Mesendoderm (in vitro differentiated cells): ENCODE results near the gene LDHB. TPM values are rescaled to one million over a fixed set of nuclear protein-coding genes. Genes with fewer than 3 reads are reported as not detected.

Source experiments
- DNase-seq: peaks from one replicate; pipeline ENCODE4 v3.0.0; 2013
- H2AK5ac ChIP-seq: 2 replicates; pipeline ENCODE4 v1.6.1; 2013; ENCODE audit warnings: low read length, inconsistent platforms
- H2BK120ac ChIP-seq: 2 replicates; pipeline ENCODE4 v1.6.1; 2013; ENCODE audit warnings: low read depth, mild to moderate bottlenecking, low read length, moderate library complexity, mixed read lengths
- H2BK15ac ChIP-seq: replicated peaks from 2 replicates; pipeline ENCODE4 v1.6.1; 2013; ENCODE audit warnings: low read depth, mild to moderate bottlenecking, moderate library complexity
- H2BK5ac ChIP-seq: 2 replicates; pipeline ENCODE4 v1.6.1; 2013; ENCODE audit warnings: low read length, inconsistent platforms
- H3K18ac ChIP-seq: 2 replicates; pipeline ENCODE4 v1.6.1; 2013; ENCODE audit warnings: mild to moderate bottlenecking, low read length, mixed read lengths
- H3K23ac ChIP-seq: one replicate; pipeline ENCODE4 v1.6.1; 2013; ENCODE audit warnings: low read length
- H3K27ac ChIP-seq: 2 replicates; pipeline ENCODE4 v1.5.1; 2013; ENCODE audit warnings: low read depth, mild to moderate bottlenecking, inconsistent platforms, low read length, moderate library complexity
- H3K27me3 ChIP-seq: 2 replicates; pipeline ENCODE4 v1.6.1; 2013; ENCODE audit warnings: low read length, control low read depth, mild to moderate bottlenecking, inconsistent platforms; ENCODE audit not compliant: insufficient read depth, poor library complexity
- H3K36me3 ChIP-seq: 2 replicates; pipeline ENCODE4 v1.6.1; 2013; ENCODE audit warnings: low read length, inconsistent platforms; ENCODE audit not compliant: control insufficient read depth, insufficient read depth
- H3K4ac ChIP-seq: one replicate; pipeline ENCODE4 v1.6.1; 2013; ENCODE audit warnings: low read depth, mild to moderate bottlenecking, low read length, moderate library complexity
- H3K4me1 ChIP-seq: 2 replicates; pipeline ENCODE4 v1.6.1; 2013; ENCODE audit warnings: low read depth, low read length, inconsistent platforms; ENCODE audit not compliant: control insufficient read depth
- H3K4me2 ChIP-seq: 2 replicates; pipeline ENCODE4 v1.6.1; 2013; ENCODE audit warnings: low read length
- H3K4me3 ChIP-seq: 2 replicates; pipeline ENCODE4 v1.5.1; 2013; ENCODE audit warnings: mild to moderate bottlenecking, low read length
- H3K56ac ChIP-seq: one replicate; pipeline ENCODE4 v1.6.1; 2013; ENCODE audit warnings: low read length
- H3K79me1 ChIP-seq: 2 replicates; pipeline ENCODE4 v1.6.1; 2013; ENCODE audit warnings: low read length, inconsistent platforms
- H3K79me2 ChIP-seq: 2 replicates; pipeline ENCODE4 v1.6.1; 2013; ENCODE audit warnings: mild to moderate bottlenecking, low read length; ENCODE audit not compliant: control insufficient read depth, insufficient read depth
- H3K9ac ChIP-seq: 2 replicates; pipeline ENCODE4 v1.6.1; 2013; ENCODE audit warnings: low read length, inconsistent platforms
- H4K5ac ChIP-seq: one replicate; pipeline ENCODE4 v1.6.1; 2013; ENCODE audit warnings: low read length
- H4K8ac ChIP-seq: one replicate; pipeline ENCODE4 v1.6.1; 2013; ENCODE audit warnings: low read depth, mild to moderate bottlenecking, control low read depth, low read length, moderate library complexity
- WGBS: extraction: QIAGEN DNeasy Blood & Tissue Kit; methylation state at CpG from one replicate; pipeline ENCODE4 v1.1.7; 2013; ENCODE audit warnings: low lambda C conversion rate, missing lambda C conversion rate; ENCODE audit not compliant: insufficient coverage; ENCODE audit errors: extremely low coverage; 5-methylcytosine and 5-hydroxymethylcytosine counted together
- polyA plus RNA-seq, 2 experiments: library from polyadenylated mRNA; stranded (reverse); fragments of 200-250 nt; gene quantifications; one replicate each; pipeline ENCODE4 v1.2.3, GENCODE V29; 2013

The LDHB gene
- 911 TPM for polyA plus RNA-seq (2013, experiment 1 of 2)
- polyA plus RNA-seq (2013, experiment 2 of 2): 902 TPM

DNA sequence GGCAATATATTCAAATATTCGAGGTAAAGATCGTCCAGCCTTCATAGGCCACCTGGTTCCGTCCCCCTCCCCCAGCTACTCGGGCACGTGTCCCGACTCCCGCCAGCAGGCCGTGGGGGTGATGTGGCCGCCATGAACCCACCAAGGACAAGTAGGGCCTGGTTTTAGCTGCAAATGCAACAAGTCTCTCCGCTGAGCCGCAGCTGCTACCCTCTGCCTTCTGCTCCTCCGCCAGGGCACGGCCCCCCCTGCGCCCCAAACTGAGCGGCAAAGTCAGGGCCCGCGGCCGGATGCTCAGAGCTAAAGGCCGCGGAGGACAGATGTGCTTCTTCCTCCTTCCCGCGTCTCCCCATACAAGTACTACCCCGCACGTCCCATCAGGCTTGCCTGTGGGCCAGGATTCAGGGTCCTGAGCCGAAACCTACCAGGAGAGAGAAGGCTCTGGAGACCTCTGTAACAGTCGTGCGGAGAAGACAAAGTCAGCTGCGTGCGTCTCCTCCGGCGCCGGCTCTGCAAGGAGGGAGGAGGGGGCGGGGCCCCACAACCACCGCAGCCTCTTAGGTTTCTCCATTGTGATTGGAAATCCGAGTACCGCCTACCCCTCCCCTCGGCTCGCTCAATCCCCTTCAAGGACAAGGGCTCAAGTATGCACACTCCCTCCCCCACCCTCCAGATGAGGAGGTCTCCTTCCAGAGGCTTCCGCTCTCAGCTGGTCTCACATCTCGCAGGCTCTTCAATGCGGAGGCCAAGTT, at the start of gene LDHB:
LDHB (minus strand) TSS at position 517 of the 752 bp plus-strand sequence. CDS start 3,171 bp downstream, outside the sequence.
- H2BK15ac ChIP-seq: no peak within 1 kb of the TSS
- peak; percentile 99 for DNase-seq
- H4K8ac ChIP-seq: no peak within 1 kb of the TSS
- H3K23ac ChIP-seq: peak within 1 kb of the TSS; percentile 98
- H4K5ac ChIP-seq: no peak within 1 kb of the TSS
- H3K4ac ChIP-seq: peak within 1 kb of the TSS; percentile 82
- H3K27me3 ChIP-seq: no peaks in the 10 kb centered on the region
- peak within 1 kb of the TSS; percentile 99 for H3K56ac ChIP-seq
- WGBS: no CpG with 5 or more reads among the region's 41 CpGs
- peak within 1 kb of the TSS; percentile 99 for H3K4me3 ChIP-seq
- peaks cover 39% of the 10 kb centered on the region for H3K79me2 ChIP-seq
- peak within 1 kb of the TSS; percentile 98 for H3K9ac ChIP-seq
- peak within 1 kb of the TSS; percentile 66 for H2BK5ac ChIP-seq
- H3K4me1 ChIP-seq: peaks cover 5% of the 10 kb centered on the region
- peak within 1 kb of the TSS; percentile 45 for H2AK5ac ChIP-seq
- H3K36me3 ChIP-seq: peaks cover 6% of the 10 kb centered on the region
- H2BK120ac ChIP-seq: no peak within 1 kb of the TSS
- H3K18ac ChIP-seq: peak within 1 kb of the TSS; percentile 65
- peaks cover 7% of the 10 kb centered on the region for H3K79me1 ChIP-seq
- peak within 1 kb of the TSS; percentile 64 for H3K27ac ChIP-seq
- peak within 1 kb of the TSS; percentile 50 for H3K4me2 ChIP-seq

DNA sequence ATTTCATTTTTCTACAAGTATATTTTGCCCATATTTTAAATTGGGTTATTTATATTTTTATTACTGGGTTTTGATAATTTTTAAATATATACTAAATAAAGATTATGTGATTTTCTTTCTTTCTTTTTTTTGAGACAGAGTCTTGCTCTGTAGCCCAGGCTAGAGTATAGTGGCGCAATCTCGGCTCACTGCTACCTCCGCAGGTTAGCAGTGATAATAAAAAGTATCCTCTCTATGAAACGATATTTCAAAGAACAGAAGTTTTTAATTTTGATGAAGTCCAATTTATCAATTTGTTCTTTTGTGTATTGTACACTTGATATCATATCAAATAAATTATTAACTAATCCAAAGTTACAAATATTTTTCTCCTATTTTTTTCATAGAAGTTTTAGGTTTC, 47.2 kb upstream of the LDHB start:
- Histone ChIP-seq H3K36me3 (no peaks in the 10 kb centered on the region), H3K4ac (no peak overlapping the region), H2BK15ac (no peak overlapping the region), H3K56ac (no peak overlapping the region), H3K9ac (no peak overlapping the region), H3K4me3 (no peak overlapping the region), H3K4me2 (no peak overlapping the region), H2BK120ac (no peak overlapping the region), H3K18ac (no peak overlapping the region), H4K5ac (no peak overlapping the region), H2AK5ac (no peak overlapping the region), H2BK5ac (no peak overlapping the region), H3K79me1 (no peaks in the 10 kb centered on the region), H3K23ac (no peak overlapping the region), H3K27ac (no peak overlapping the region), H3K27me3 (no peaks in the 10 kb centered on the region), H3K4me1 (no peaks in the 10 kb centered on the region), H4K8ac (no peak overlapping the region), H3K79me2 (no peaks in the 10 kb centered on the region)
- DNase-seq: no peak
- no CpG with 5 or more reads among the region's 4 CpGs for WGBS

DNA sequence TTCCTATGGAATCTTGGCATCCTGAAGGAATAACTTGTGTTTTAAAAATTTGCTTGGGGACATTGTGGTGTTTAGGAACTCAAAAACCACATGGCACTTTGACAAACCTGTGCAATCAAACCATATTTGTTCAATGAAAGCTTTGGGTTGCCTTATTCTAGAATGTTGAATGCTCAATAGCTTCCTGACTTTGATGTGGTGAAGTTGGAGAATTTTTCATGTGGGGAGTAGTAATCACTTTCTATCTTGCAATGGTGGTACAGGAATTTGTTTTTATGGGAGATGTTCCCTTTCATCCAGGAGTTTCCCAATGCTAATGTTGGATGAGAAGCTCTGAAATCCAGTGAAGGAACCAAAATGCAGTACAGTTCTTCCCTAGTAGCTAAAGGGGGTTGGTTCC, 42.2 kb upstream of the LDHB start:
- Histone ChIP-seq H3K4ac (no peak overlapping the region), H3K56ac (no peak overlapping the region), H3K18ac (no peak overlapping the region), H3K4me2 (no peak overlapping the region), H3K23ac (no peak overlapping the region), H3K27me3 (no peaks in the 10 kb centered on the region), H4K8ac (no peak overlapping the region), H2BK120ac (no peak overlapping the region), H3K4me3 (no peak overlapping the region), H3K9ac (no peak overlapping the region), H3K4me1 (no peaks in the 10 kb centered on the region), H4K5ac (no peak overlapping the region), H3K79me2 (no peaks in the 10 kb centered on the region), H2BK5ac (no peak overlapping the region), H3K36me3 (no peaks in the 10 kb centered on the region), H3K27ac (no peak overlapping the region), H2AK5ac (no peak overlapping the region), H3K79me1 (no peaks in the 10 kb centered on the region), H2BK15ac (no peak overlapping the region)
- no peak for DNase-seq

DNA sequence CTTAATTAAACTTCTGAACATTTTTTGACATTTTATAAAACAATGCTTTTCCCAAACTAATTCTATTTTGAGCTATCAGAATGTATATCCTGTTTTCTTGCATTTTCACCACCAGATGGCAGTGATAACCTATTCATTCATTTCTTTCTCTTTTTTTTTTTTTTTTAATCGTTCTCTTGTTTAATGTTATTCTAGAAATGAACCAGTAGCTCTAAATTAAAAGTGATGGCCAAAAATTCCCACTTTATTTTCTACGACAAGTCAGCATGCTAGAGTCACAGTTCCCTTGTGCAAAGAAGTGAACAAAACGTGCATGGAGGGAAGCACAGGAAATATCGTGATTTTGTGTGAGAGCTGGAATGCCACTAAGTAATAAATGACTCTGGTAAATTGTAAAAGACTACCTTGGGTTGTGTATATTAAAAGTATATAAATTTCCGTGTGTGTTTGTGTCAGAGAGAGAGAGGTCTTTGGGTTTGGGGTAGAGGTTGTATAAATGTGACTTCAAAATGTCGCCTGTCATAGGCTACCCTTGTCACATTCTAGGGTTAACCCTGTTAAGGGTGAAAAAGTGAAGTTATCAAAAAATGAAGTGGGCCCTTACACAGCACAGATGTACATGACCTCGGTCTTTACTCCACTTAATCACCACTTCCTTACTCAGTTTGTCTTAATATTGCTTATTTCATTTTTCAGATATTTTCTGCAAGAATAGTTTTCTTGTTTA, 40.4 kb upstream of the LDHB start:
- no peak overlapping the region for H3K23ac ChIP-seq
- peak; percentile 22 for DNase-seq
- H3K56ac ChIP-seq: no peak overlapping the region
- H2AK5ac ChIP-seq: no peak overlapping the region
- H4K8ac ChIP-seq: no peak overlapping the region
- H3K4me2 ChIP-seq: no peak overlapping the region
- H2BK5ac ChIP-seq: no peak overlapping the region
- H3K27ac ChIP-seq: no peak overlapping the region
- no peak overlapping the region for H3K18ac ChIP-seq
- no peak overlapping the region for H3K4me3 ChIP-seq
- no CpG with 5 or more reads among the region's 7 CpGs for WGBS
- H3K4me1 ChIP-seq: no peaks in the 10 kb centered on the region
- no peaks in the 10 kb centered on the region for H3K79me1 ChIP-seq
- H3K79me2 ChIP-seq: no peaks in the 10 kb centered on the region
- H2BK120ac ChIP-seq: no peak overlapping the region
- no peaks in the 10 kb centered on the region for H3K36me3 ChIP-seq
- no peak overlapping the region for H3K4ac ChIP-seq
- no peak overlapping the region for H4K5ac ChIP-seq
- no peak overlapping the region for H2BK15ac ChIP-seq
- no peaks in the 10 kb centered on the region for H3K27me3 ChIP-seq
- H3K9ac ChIP-seq: no peak overlapping the region

- Histone ChIP-seq H3K56ac (no peak overlapping the region), H2BK120ac (no peak overlapping the region), H3K27ac (no peak overlapping the region), H3K79me1 (no peaks in the 10 kb centered on the region), H3K36me3 (no peaks in the 10 kb centered on the region), H3K4me2 (no peak overlapping the region), H4K5ac (no peak overlapping the region), H3K79me2 (no peaks in the 10 kb centered on the region), H3K4ac (no peak overlapping the region), H3K9ac (no peak overlapping the region), H2BK5ac (no peak overlapping the region), H3K4me3 (no peak overlapping the region), H2AK5ac (no peak overlapping the region), H2BK15ac (no peak overlapping the region), H3K23ac (no peak overlapping the region), H3K18ac (no peak overlapping the region), H3K4me1 (no peaks in the 10 kb centered on the region), H3K27me3 (no peaks in the 10 kb centered on the region), H4K8ac (no peak overlapping the region)
- DNase-seq: no peak
These were observed 39.0 kb upstream of the LDHB start for GRCh38 chr12:21696625-21697024.
